Lung (tissue), 12 donors: ENCODE results near the gene RAB3IL1. TPM values are rescaled to one million over a fixed set of nuclear protein-coding genes. Genes with fewer than 3 reads are reported as not detected.

Experiments
- ATAC-seq: fragments of 200-7000 bp; cut with Tn5 transposase; one replicate; pipeline ENCODE4 v1.9.1; 2020; ENCODE audit warnings: moderate number of reproducible peaks; ENCODE audit not compliant: insufficient read depth, low FRiP score
- DNase-seq, 3 donors: peaks; one replicate each; pipeline ENCODE4 v3.0.0-alpha.2; 2013 to 2017
- H3K27ac ChIP-seq, 2 donors: one replicate each; pipeline ENCODE4 v1.5.1; 2013; ENCODE audit warnings: mild to moderate bottlenecking in 2 of 2, moderate library complexity in 2 of 2, control low read depth in 1 of 2, inconsistent platforms in 1 of 2, low read depth in 1 of 2, low read length in 1 of 2
- H3K27me3 ChIP-seq, 3 donors: one replicate each; pipeline ENCODE4 v1.5.1; 2013; ENCODE audit warnings: low read length in 2 of 3; ENCODE audit not compliant: control insufficient read depth in 3 of 3, insufficient read depth in 3 of 3
- H3K36me3 ChIP-seq, 4 donors: one replicate each; pipeline ENCODE4 v1.5.1; 2013; ENCODE audit warnings: low read length in 4 of 4, mild to moderate bottlenecking in 1 of 4, moderate library complexity in 1 of 4; ENCODE audit not compliant: control insufficient read depth in 4 of 4, insufficient read depth in 4 of 4
- H3K4me1 ChIP-seq, 5 donors: one replicate each; pipeline ENCODE4 v1.5.1; 2013; ENCODE audit warnings: low read length in 5 of 5, mild to moderate bottlenecking in 2 of 5, moderate library complexity in 1 of 5; ENCODE audit not compliant: control insufficient read depth in 5 of 5, insufficient read depth in 5 of 5
- H3K4me3 ChIP-seq: one replicate; pipeline ENCODE4 v1.5.1; 2013; ENCODE audit warnings: mild to moderate bottlenecking, control low read depth, moderate library complexity
- H3K9ac ChIP-seq, 2 donors: one replicate each; pipeline ENCODE4 v1.5.1; 2013; ENCODE audit warnings: low read length in 2 of 2, control low read depth in 1 of 2; ENCODE audit not compliant: insufficient read depth in 1 of 2
- H3K9me3 ChIP-seq, 4 donors: one replicate each; pipeline ENCODE4 v1.5.1; 2013; ENCODE audit warnings: low read length in 3 of 4, mild to moderate bottlenecking in 1 of 4, moderate library complexity in 1 of 4; ENCODE audit not compliant: control insufficient read depth in 4 of 4, insufficient read depth in 3 of 4
- CTCF ChIP-seq: IDR thresholded peaks from 2 replicates; pipeline ENCODE4 v1.5.1; 2012; ENCODE audit warnings: mild to moderate bottlenecking; ENCODE audit errors: control extremely low read depth, extremely low read depth
- WGBS, 2 donors: extraction: QIAGEN DNeasy Blood & Tissue Kit; methylation state at CpG; one replicate each; pipeline ENCODE4 v1.1.7; 2013; 5-methylcytosine and 5-hydroxymethylcytosine counted together
- polyA plus RNA-seq, 2 donors: library from polyadenylated mRNA; stranded (reverse); fragments of 200-250 nt; gene quantifications; one replicate each; pipeline ENCODE4 v1.2.1, GENCODE V29; 2013
- total RNA-seq, 2 donors: library from RNA; depleted of rRNA in 1 of 2; stranded (reverse); fragments of >200 nt in 1 of 2; gene quantifications; one replicate each; pipeline ENCODE4 v1.2.1, GENCODE V29; 2014 to 2021
- donor health status: control.
- donor health status: control.
- donor health status: Bipolar disorder and iron deficiency.
- donor health status: healthy.
- donor health status: DM: yes; HTN: yes; CAD: no.

The RAB3IL1 gene
- total and polyA plus RNA-seq, 4 donors: 6.7 to 20.8 (median 9.8) TPM

- ATAC-seq: no peak
- no peaks in the 10 kb centered on the region for H3K9me3 ChIP-seq
- peaks cover 0 to 23% (median 5%) of the 10 kb centered on the region in 5 donors for H3K4me1 ChIP-seq
- peak overlapping the region in 1 of 2 donors; percentile 42 for H3K9ac ChIP-seq
- TF ChIP-seq CTCF: no peak
- H3K36me3 ChIP-seq: no peaks in the 10 kb centered on the region
- H3K4me3 ChIP-seq: no peak overlapping the region
- H3K27ac ChIP-seq: no peak overlapping the region
- DNase-seq: no peak
- peaks cover 0 to 10% (median 0%) of the 10 kb centered on the region in 3 donors for H3K27me3 ChIP-seq
- WGBS, 2 donors: 82 to 89% methylated on average over 7 of the region's 7 CpGs
These were observed 31.1 kb upstream of the RAB3IL1 start for GRCh38 chr11:61948505-61948904.

- peak; percentile 75 for ATAC-seq
- 6 to 7% methylated on average over 8 of the region's 8 CpGs for WGBS, 2 donors
- Histone ChIP-seq H3K4me1 (peaks cover 0 to 23% (median 5%) of the 10 kb centered on the region in 5 donors), H3K9me3 (no peaks in the 10 kb centered on the region), H3K4me3 (no peak overlapping the region), H3K36me3 (no peaks in the 10 kb centered on the region), H3K27ac (no peak overlapping the region), H3K9ac (no peak overlapping the region), H3K27me3 (peaks cover 0 to 10% (median 0%) of the 10 kb centered on the region in 3 donors)
- TF ChIP-seq CTCF: peak; percentile 97
- peak; percentile 91 to 92 (median 92) for DNase-seq
These were observed 30.3 kb upstream of the RAB3IL1 start for GRCh38 chr11:61947486-61948210.

GRCh38 chr11:61946894-61947293 lies 29.5 kb upstream of the RAB3IL1 start:
- H3K4me1 ChIP-seq: peaks cover 0 to 23% (median 5%) of the 10 kb centered on the region in 5 donors
- H3K9ac ChIP-seq: no peak overlapping the region
- no peak for ATAC-seq
- no peak for DNase-seq
- no peaks in the 10 kb centered on the region for H3K9me3 ChIP-seq
- TF ChIP-seq CTCF: no peak
- no peaks in the 10 kb centered on the region for H3K36me3 ChIP-seq
- H3K27ac ChIP-seq: no peak overlapping the region
- no peak overlapping the region for H3K4me3 ChIP-seq
- WGBS, 2 donors: 94% methylated on average over 5 of the region's 5 CpGs
- H3K27me3 ChIP-seq: peaks cover 0 to 10% (median 0%) of the 10 kb centered on the region in 3 donors

- H3K9me3 ChIP-seq: no peaks in the 10 kb centered on the region
- H3K27me3 ChIP-seq: peaks cover 0 to 10% (median 0%) of the 10 kb centered on the region in 3 donors
- H3K4me3 ChIP-seq: no peak overlapping the region
- peaks cover 0 to 22% (median 5%) of the 10 kb centered on the region in 5 donors for H3K4me1 ChIP-seq
- WGBS, 2 donors: 87 to 95% methylated on average over 13 of the region's 13 CpGs
- ATAC-seq: no peak
- no peak for DNase-seq
- no peak for TF ChIP-seq CTCF
- H3K9ac ChIP-seq: no peak overlapping the region
- no peak overlapping the region for H3K27ac ChIP-seq
- H3K36me3 ChIP-seq: no peaks in the 10 kb centered on the region
These were observed 27.8 kb upstream of the RAB3IL1 start for GRCh38 chr11:61945191-61945590.
